Right kidney (tissue), 1 donor: ENCODE data around the gene TTI1.
A peak's percentile ranks its signal among the peaks of the same experiment; 100 is the strongest.

Source experiments
- DNase-seq: peaks from one replicate; pipeline ENCODE4 v3.0.0-alpha.2; 2016

Gene TTI1

DNA sequence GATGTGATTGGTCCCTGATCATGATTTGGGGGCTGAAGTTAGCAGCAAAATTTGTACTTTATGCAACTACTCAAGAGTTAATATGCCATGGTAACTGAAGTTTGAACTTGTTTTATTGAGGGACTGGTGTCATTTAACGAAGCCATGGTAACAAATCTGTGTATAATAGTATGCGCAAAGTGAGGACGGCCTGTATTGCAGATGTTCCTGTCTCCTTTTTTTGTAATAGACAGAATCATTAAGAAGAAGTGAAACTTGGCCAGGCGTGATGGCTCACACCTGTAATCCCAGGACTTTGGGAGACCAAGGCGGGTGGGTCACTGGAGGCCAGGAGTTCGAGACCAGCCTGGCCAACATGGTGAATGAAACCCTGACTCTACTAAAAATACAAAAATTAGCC is 22.6 kb upstream of the TTI1 start:
- no peak for DNase-seq

GRCh38 chr20:38055294-38055693 is 22.0 kb upstream of the TTI1 start:
- DNase-seq: no peak

GRCh38 chr20:38054647-38055046 is 21.4 kb upstream of the TTI1 start:
- DNase-seq: no peak

GRCh38 chr20:38052870-38053269 is 19.6 kb upstream of the TTI1 start:
- no peak for DNase-seq

DNA sequence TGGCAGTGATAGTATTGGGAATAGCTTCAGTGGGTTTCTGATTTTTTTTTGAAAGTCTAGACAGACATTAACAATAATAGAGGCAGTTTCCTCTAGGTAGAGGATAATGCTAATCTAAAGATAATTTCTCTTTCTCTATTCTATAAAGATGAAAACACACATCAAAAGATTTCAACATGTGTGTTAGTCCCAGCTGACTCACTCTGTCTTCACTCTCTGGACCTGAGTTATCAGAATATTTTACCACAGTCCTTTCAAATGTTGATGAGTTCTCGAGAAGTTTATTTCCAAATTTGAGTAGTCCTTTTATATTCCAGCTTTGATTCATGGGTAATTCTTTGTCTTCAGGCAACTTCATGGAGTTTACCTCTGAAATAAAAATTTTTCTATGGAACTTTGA is 17.4 kb upstream of the TTI1 start:
- DNase-seq: no peak

DNA sequence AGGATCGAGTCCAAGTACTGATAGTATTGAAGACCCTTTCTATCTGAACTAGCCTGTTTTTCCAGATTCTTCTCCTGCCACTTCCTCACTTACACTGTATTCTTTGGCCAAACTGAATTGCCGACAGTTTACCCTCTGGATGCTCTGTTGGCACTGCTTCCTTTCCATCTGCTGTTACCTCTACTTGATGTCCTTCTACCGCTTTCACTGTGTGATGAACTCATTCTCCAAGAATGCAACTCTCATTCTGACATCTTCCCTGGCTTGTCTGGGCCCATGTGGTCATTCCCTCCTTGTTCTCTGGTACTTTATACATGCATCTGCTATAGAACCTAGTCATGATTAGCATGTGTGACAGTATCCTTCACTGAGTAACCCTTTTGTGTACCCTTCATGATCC is 16.5 kb upstream of the TTI1 start:
- DNase-seq: no peak

DNA sequence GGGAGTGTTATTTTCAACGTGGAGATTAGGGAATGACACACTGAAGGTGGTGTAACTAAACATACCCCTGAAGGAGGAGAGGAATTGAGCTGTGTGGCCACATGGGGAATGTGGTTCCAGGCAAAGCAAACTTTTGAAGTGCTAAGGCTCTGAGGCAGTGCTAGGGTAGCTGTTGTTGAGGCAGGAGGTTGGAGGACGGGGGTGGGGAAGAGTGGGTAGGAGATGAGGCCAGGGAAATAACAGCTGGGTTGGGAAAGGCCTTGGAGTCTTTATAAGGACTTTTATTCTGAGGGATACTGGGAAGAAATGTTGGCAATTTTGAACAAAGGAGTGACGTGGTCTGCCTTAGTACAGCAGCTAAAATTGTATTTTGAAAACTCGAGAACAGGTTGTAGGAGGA is 13.3 kb upstream of the TTI1 start:
- DNase-seq: no peak

GRCh38 chr20:38044685-38045084 is 11.4 kb upstream of the TTI1 start:
- DNase-seq: no peak

DNA sequence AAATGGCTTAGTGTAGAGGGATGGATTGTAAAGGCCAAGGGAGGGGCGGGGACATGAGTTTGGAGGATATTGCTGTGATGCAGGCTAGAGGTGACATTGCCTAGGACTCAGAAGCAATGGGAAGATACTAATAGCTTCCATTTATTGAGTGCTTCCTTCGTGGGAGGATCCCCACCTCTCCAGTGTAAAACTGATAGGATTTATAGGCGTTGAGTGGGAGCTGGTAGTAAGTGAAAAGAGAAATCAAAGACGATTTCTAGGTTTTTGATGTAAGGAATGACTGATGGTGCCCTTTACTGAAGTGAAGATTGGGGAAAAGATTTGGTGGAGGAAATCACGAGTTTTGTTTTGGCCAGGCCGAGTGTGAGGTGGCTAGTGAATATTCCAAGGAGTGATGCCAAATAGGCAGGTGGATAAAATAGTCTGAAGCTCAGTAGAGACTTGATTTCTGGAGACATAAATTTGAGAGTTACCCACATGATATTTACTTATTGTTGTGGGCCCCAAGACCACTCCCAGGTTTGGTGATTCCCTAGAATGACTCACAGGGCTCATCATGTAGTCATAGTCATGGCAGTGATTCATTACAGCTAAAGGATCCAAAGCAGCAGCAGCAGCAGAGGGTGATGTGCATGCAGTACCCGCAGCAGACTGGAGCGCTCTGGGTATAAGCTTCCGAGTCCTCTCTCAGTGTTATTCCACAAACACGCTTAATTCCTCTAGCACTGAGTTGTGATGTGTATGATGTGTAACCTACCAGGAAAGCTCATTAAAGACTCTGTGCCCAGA is 10.4 kb upstream of the TTI1 start:
- no peak for DNase-seq

GRCh38 chr20:38040276-38040675 is 7.0 kb upstream of the TTI1 start:
- DNase-seq: no peak

DNA sequence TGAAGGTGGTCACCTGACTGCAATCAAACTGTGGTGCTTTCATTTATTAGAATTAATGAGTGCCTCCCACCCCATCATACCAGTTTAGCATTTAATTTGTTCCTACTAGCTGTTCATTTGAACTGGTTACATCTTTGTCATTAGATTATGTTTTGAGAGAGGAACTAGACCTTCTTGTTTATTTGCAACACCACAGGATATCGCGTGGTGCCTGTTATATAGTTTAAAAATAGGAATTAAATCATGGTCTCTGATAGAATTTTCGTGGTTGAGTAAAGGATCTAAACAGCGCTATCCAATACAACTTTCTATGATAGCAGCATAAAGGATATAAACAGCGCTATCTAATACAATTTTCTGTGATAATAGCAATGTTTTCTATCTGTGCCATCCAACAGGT is 3.1 kb upstream of the TTI1 start:
- DNase-seq: no peak

GRCh38 chr20:38034961-38035360 is 1.7 kb upstream of the TTI1 start:
- no peak for DNase-seq

GRCh38 chr20:38034108-38034649 is 923 bp upstream of the TTI1 start:
- no peak for DNase-seq

- peak; percentile 6 for DNase-seq
Measured at GRCh38 chr20:38032585-38033329, 499 bp downstream of the TTI1 start.

DNA sequence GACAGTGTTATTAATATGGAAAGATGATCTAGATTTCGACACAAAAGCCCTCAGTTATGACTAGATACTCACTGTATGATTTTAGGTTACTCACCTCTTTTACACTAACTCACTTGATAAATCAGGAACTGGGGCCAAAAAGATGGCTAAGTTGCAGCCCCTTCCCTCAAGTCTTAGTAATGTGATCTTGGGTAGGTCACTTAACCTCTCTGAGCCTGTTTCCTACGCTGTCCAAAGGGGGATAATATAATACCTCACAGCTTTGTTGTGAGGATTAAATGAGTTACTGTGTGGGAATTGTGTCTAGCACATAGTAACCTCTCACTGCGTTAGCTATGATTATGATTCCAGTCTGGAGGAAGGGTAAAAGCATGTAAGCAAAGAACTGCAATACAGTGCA is 1.3 kb downstream of the TTI1 start:
- no peak for DNase-seq

DNA sequence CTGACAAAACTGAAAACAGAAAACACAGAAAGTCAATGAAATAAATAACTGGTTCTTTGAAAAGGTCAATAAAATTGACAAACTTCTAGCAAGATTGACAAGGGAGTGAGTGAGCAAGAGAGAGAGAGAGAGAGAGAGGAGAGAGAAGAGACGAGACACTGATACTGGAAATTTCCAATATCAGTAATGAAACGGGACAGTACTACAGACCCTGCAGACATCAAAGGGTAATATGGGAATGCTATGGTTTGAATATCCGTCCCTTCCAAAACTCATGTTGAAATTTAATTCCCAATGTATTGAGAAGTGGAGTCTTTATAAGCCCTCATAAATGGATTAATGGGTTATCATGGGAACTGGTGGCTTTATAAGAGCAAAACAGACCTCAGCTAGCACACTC is 3.8 kb downstream of the TTI1 start:
- DNase-seq: no peak

DNA sequence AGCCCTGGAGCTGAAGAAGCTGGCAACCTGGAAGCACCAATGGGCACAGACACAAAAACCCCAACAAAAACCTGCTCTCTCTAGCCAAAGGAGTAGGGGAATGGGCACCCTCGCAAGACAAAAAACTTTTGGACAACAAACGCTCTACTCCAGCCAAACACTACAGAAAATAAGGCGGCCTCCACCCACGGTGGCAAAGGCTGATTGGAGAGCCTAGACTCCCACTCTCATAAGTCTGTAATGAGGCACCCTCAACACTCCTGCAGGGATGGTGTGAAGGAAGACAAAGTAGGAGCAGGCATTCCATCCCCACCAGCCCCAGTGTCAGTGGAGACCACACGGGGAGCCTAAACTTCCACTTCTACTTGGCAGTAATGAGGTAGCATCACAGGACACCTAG is 8.8 kb downstream of the TTI1 start:
- DNase-seq: no peak

DNA sequence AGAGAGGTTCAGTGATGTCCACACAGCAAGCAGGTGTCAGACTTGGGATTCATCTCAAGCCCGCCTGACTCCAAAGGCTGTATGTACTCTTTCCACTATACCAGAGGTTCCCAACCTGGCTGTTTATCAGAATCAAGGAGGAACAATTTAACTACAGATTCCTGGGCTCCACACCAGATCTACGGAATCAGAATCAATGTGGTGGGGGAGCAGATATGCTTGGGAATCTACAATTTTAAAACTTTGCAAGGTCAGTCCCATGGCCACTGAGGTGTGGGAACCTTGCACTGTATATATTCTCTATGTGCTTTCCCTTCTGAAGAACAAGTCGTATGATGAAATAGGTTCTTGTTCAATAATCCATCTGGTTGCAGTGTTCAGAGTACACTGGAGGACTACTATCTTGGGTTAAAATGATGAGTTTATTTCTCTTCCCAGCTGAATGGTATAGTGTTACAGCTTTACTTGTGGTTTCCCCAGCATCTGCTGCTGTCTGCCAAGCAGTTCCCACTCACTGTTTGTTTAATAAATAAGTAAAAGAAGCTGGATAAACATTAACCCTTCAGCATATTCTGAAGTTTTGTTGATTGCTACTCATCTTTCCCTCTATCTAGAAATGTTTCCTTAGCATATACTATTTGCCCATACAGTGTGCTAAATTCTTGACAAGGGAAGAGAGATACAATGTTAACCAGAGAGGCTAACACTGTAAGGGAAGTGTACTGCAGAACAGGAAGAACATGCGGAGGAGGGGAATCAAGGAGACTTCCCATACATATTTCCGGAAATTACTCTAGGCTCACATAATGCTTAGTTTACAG is 9.9 kb downstream of the TTI1 start:
- peak; percentile 17 for DNase-seq

DNA sequence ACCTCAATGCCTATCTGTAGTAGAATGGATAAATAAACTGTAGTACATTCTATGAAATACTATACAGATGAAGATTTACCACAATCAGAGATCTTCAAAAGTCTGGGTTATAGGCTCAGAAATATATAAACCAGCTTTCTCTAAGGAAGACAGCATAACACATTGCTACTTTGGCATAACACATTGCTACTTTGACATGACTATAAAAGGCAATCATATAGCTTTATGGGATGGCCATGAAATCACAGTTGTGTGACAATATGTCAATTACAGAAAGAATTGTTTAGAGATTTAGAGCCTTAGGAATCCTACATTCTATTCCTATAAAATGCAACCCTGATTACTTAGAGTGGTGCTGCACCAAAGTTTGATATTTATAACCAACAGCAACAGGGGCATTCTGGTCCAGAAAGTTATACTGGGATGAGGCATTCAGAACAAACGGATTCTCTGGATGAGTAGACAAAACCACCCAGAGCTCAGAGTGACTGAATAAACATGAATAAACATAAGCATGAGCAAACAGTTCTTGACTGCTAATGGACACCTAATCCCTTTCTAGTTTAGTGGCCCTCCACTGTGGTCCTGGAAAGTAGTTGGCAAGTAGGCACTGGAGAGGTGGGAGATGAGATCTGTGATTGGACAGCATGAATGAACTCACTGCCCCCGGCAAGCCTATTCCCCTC is 12.0 kb downstream of the TTI1 start:
- no peak for DNase-seq

DNA sequence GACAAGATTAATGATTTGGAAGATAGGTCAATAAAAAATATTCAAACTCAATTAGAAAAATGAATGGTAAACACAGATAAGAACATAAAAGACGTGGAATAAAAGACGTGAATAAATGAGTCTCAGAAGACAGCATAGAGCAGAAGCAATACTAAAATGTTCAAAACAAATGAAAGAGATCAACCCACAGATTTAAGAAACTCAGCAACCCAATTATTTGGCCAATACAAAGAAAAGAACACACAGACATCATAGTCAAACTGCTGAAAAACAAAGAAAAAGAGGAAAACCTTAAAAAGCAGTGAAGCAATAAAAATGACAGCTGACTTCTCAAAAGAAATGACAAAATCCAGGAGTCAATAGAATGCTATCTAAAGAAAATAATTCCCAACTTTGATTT is 14.9 kb downstream of the TTI1 start:
- DNase-seq: no peak

DNA sequence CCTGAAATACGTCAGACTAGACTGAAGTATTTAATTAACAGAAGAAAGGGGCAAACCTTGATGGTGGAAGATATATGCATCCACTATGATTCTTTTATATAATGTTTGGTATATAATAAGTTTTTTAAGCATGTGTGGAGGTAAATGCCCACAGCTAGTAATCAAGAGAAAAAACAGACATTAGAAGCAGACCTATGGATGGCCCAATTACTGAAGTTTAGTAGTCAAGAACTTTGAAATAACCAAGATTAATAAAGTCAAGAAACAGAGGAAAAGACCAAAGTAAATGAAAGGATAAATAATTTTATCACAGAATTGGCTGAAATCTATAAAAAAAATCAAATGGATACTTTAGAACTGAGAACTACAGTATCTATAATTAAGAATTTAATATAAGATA is 15.3 kb downstream of the TTI1 start:
- DNase-seq: no peak

DNA sequence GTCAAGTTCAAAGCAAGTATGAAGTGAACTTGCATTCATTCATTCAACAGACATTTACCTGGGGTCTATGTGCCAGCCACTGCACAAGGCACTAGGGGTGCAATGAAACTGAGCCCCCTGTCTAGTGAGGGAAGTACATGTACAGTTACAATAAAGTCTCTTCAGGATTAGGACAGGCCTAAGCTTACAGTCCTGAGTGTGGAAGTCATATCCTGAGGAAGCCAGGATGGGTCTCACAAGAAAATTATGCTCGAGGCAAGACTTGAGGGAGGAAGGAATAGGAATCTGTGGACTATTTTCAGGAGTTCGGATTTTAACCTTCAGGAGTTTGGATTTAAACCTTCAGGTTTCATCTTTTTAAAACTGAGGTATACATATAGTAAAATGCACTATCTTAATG is 19.4 kb downstream of the TTI1 start:
- no peak for DNase-seq
